Activated CD8-positive, alpha-beta T cell treated with anti-CD3 and anti-CD28 coated beads for 36 hours (primary cell): Measurements from ENCODE around the gene DCDC2. TPM values are rescaled to one million over a fixed set of nuclear protein-coding genes. Genes with fewer than 3 reads are reported as not detected.

Experiments
- ATAC-seq: fragments of 200-7000 bp; cut with Tn5 transposase; one replicate; pipeline ENCODE4 v1.10.0; 2021; ENCODE audit warnings: mild to moderate bottlenecking, moderate library complexity
- CTCF ChIA-PET: fragments of 350-600 bp; sonication (Branson Sonifier 250); formaldehyde crosslinking; loops from one replicate; lab custom pipeline; 2021; ENCODE audit warnings: antibody characterized with exemption; lab: Charles Lee
- POLR2A ChIA-PET: fragments of 350-600 bp; sonication (Branson Sonifier 250); formaldehyde crosslinking; loops from one replicate; lab custom pipeline; 2021; ENCODE audit warnings: antibody characterized with exemption; lab: Charles Lee
- DNase-seq: peaks from one replicate; pipeline ENCODE4 v3.0.0-alpha.2; 2020
- H3K27ac Mint-ChIP-seq: one replicate; pipeline ENCODE4 v1.8.0; 2021; ENCODE audit warnings: mild to moderate bottlenecking, mixed read lengths
- H3K27me3 Mint-ChIP-seq: one replicate; pipeline ENCODE4 v1.8.0; 2021; ENCODE audit warnings: mixed read lengths
- H3K36me3 Mint-ChIP-seq: one replicate; pipeline ENCODE4 v1.8.0; 2021; ENCODE audit warnings: low read depth, mixed read lengths
- H3K4me1 Mint-ChIP-seq: one replicate; pipeline ENCODE4 v1.8.0; 2021; ENCODE audit warnings: low read depth, mixed read lengths
- H3K4me3 Mint-ChIP-seq: one replicate; pipeline ENCODE4 v1.8.0; 2021; ENCODE audit warnings: mild to moderate bottlenecking, moderate library complexity, mixed read lengths
- H3K9me3 Mint-ChIP-seq: one replicate; pipeline ENCODE4 v1.8.0; 2021; ENCODE audit warnings: mixed read lengths
- CTCF ChIP-seq: fragments of 200-600 bp; IDR thresholded peaks from one replicate; pipeline ENCODE4 v1.8.0; 2022; ENCODE audit warnings: antibody characterized with exemption, mild to moderate bottlenecking
- intact Hi-C: fragments of 100-400 bp; cut with micrococcal nuclease; formaldehyde crosslinking; loops from one replicate; pipeline ENCODE4 v1.10.0; 2022
- total RNA-seq, 2 experiments: library from RNA; stranded (reverse); gene quantifications; one replicate each; pipeline ENCODE4 v1.2.3, GENCODE V29; 2021

The DCDC2 gene
- not detected for total RNA-seq

- peak; percentile 49 for DNase-seq
- H3K4me3 Mint-ChIP-seq: peak within 1 kb of the TSS; percentile 63
- H3K27ac Mint-ChIP-seq: no peak within 1 kb of the TSS
- no peak for TF ChIP-seq CTCF
- CTCF ChIA-PET: interaction anchor here (1.4 to 2.9 kb wide), 2 partner anchors 73 to 74 kb away, joined by 4 to 13 read pairs; no protein-coding TSS in a partner anchor
- H3K9me3 Mint-ChIP-seq: no peaks in the 10 kb centered on the region
- intact Hi-C loops: no loop called here
- H3K36me3 Mint-ChIP-seq: no peaks in the 10 kb centered on the region
- ATAC-seq: peak; percentile 35
- peaks cover 14% of the 10 kb centered on the region for H3K27me3 Mint-ChIP-seq
- POLR2A ChIA-PET: interaction anchor here (0.9 kb wide), 1 partner anchor 72 kb away, joined by 3 read pairs; no protein-coding TSS in a partner anchor
- H3K4me1 Mint-ChIP-seq: peaks cover 15% of the 10 kb centered on the region
These were observed at the start of gene DCDC2 for GRCh38 chr6:24357336-24358218. TSS of gene DCDC2 (minus strand) at chr6:24358059. CDS start at chr6:24357750, 309 bp downstream.

- DNase-seq: no peak
- CTCF ChIA-PET: interaction anchor here (0.9 to 1.2 kb wide), 3 partner anchors 26 to 122 kb away, joined by 3 read pairs; no protein-coding TSS in a partner anchor
- intact Hi-C loops: no loop called here
- no peak for ATAC-seq
- no peak overlapping the region for H3K27ac Mint-ChIP-seq
- H3K9me3 Mint-ChIP-seq: no peaks in the 10 kb centered on the region
- POLR2A ChIA-PET: no interaction called here
- H3K4me3 Mint-ChIP-seq: no peak overlapping the region
- no peak for TF ChIP-seq CTCF
- peaks cover 2% of the 10 kb centered on the region for H3K27me3 Mint-ChIP-seq
- peaks cover 18% of the 10 kb centered on the region for H3K36me3 Mint-ChIP-seq
- H3K4me1 Mint-ChIP-seq: peaks cover 31% of the 10 kb centered on the region
These were observed 47.4 kb upstream of the DCDC2 start for GRCh38 chr6:24405262-24405661.

GRCh38 chr6:24403501-24403824 is 45.6 kb upstream of the DCDC2 start:
- H3K4me1 Mint-ChIP-seq: peaks cover 27% of the 10 kb centered on the region
- H3K27ac Mint-ChIP-seq: peak overlapping the region; percentile 71
- H3K27me3 Mint-ChIP-seq: peaks cover 14% of the 10 kb centered on the region
- POLR2A ChIA-PET: no interaction called here
- no peak for TF ChIP-seq CTCF
- peaks cover 14% of the 10 kb centered on the region for H3K36me3 Mint-ChIP-seq
- ATAC-seq: no peak
- DNase-seq: no peak
- no peaks in the 10 kb centered on the region for H3K9me3 Mint-ChIP-seq
- intact Hi-C loops: no loop called here
- CTCF ChIA-PET: interaction anchor here (1.0 to 1.3 kb wide), 2 partner anchors 44 to 92 kb away, joined by 3 to 4 read pairs; partner anchors contain the start of gene ALDH5A1
- H3K4me3 Mint-ChIP-seq: peak overlapping the region; percentile 97

- Mint-ChIP-seq H3K27me3 (peaks cover 15% of the 10 kb centered on the region), H3K9me3 (no peaks in the 10 kb centered on the region), H3K27ac (peak within 1 kb of the TSS; percentile 71), H3K4me3 (peak within 1 kb of the TSS; percentile 97), H3K4me1 (peaks cover 25% of the 10 kb centered on the region), H3K36me3 (peaks cover 13% of the 10 kb centered on the region)
- POLR2A ChIA-PET: interaction anchor here (0.6 kb wide), 1 partner anchor 185 kb away, joined by 3 read pairs; no protein-coding TSS in a partner anchor
- intact Hi-C loops: no loop called here
- peak; percentile 81 for DNase-seq
- no peak for TF ChIP-seq CTCF
- peak; percentile 93 for ATAC-seq
- CTCF ChIA-PET: interaction anchor here (0.7 to 1.3 kb wide), 3 partner anchors 9 to 92 kb away, joined by 3 to 4 read pairs (median 3); partner anchors contain the start of gene ALDH5A1
These were observed 45.0 kb upstream of the DCDC2 start, which contains the start of gene MRS2 for GRCh38 chr6:24402697-24403500. TSS of gene MRS2 (plus strand) at chr6:24402936. CDS start at chr6:24403047, 111 bp downstream.
